HepG2 (cell line): ENCODE results near the gene PXMP2. TPM values are rescaled to one million over a fixed set of nuclear protein-coding genes. Genes with fewer than 3 reads are reported as not detected.
A peak's percentile ranks its signal among the peaks of the same experiment; 100 is the strongest.

Experiments
- AKAP8 ChIP-seq: sonication (generic); formaldehyde crosslinking; IDR thresholded peaks from 2 replicates; pipeline ENCODE4 v1.5.1; 2020; ENCODE audit warnings: mild to moderate bottlenecking, missing genetic modification reagents
- CCDC6 ChIP-seq: sonication (generic); formaldehyde crosslinking; IDR thresholded peaks from 2 replicates; pipeline ENCODE4 v1.8.1; 2022; ENCODE audit warnings: mild to moderate bottlenecking, missing genetic modification reagents, moderate library complexity
- HOMEZ ChIP-seq: IDR thresholded peaks from 2 replicates; pipeline ENCODE4 v1.6.1; 2016; ENCODE audit warnings: low read depth
- LCORL ChIP-seq, 2 experiments: fragments of 450-650 bp in 1 of 2; sonication (generic) in 1 of 2; formaldehyde crosslinking in 1 of 2; IDR thresholded peaks; 2 replicates each; pipeline versions ENCODE4 v1.5.0 to v1.6.1; 2017 to 2020; ENCODE audit warnings: antibody characterized with exemption in 1 of 2, missing genetic modification reagents in 1 of 2
- RBFOX2 ChIP-seq: fragments of 200-400 bp; formaldehyde crosslinking; IDR thresholded peaks from 2 replicates; pipeline ENCODE4 v1.6.1; 2017; ENCODE audit warnings: low read depth, mild to moderate bottlenecking, low read length
- TBX2 ChIP-seq: sonication (generic); formaldehyde crosslinking; IDR thresholded peaks from 2 replicates; pipeline ENCODE4 v1.5.0; 2020; ENCODE audit warnings: missing genetic modification reagents, mild to moderate bottlenecking, borderline replicate concordance
- U2AF1 ChIP-seq: fragments of 200-400 bp; formaldehyde crosslinking; optimal IDR thresholded peaks from 2 replicates; pipeline ENCODE3; 2017; ENCODE audit warnings: mild to moderate bottlenecking, low read depth, low read length
- ZNF282 ChIP-seq: fragments of 450-650 bp; IDR thresholded peaks from 2 replicates; pipeline ENCODE4 v1.6.1; 2018; ENCODE audit not compliant: partially characterized antibody
- ZNF747 ChIP-seq: sonication (generic); formaldehyde crosslinking; IDR thresholded peaks from 2 replicates; pipeline ENCODE4 v1.8.1; 2023; ENCODE audit warnings: missing genetic modification reagents, mild to moderate bottlenecking, borderline replicate concordance
- ZNF790 ChIP-seq: sonication (generic); formaldehyde crosslinking; IDR thresholded peaks from 2 replicates; pipeline ENCODE4 v1.8.0; 2022; ENCODE audit warnings: missing genetic modification reagents, mild to moderate bottlenecking, borderline replicate concordance
- polyA plus RNA-seq, 8 experiments: library from polyadenylated mRNA; depleted of rRNA in 3 of 8; stranded (reverse) in 7 of 8; unstranded in 1 of 8; fragments of >200 nt; fragmentation: Illumina TruSeq in 4 of 8; extraction: Trizol in 4 of 8; gene quantifications; 2 replicates each; pipeline versions ENCODE4 v1.2.1 to v1.2.3, GENCODE V29; 2011 to 2016; ENCODE audit warnings: low read depth in 4 of 8, missing spikeins in 1 of 8, mixed read lengths in 1 of 8; ENCODE audit not compliant: insufficient read depth in 1 of 8
- total RNA-seq, 5 experiments: library from RNA; depleted of rRNA; stranded (reverse); fragments of >200 nt; fragmentation: Illumina TruSeq; extraction: Trizol; gene quantifications; 2 replicates each; pipeline ENCODE4 v1.2.3, GENCODE V29; 2016; ENCODE audit warnings: low read depth in 1 of 5
- TF ChIP-seq, protein P1 (sequence below): sonication (generic); formaldehyde crosslinking; IDR thresholded peaks from 2 replicates; pipeline ENCODE4 v1.5.1; 2020; ENCODE audit warnings: missing genetic modification reagents, mild to moderate bottlenecking, borderline replicate concordance
- TF ChIP-seq, protein P2 (sequence below): sonication (generic); formaldehyde crosslinking; IDR thresholded peaks from 2 replicates; pipeline ENCODE4 v1.5.0; 2020; ENCODE audit warnings: mild to moderate bottlenecking, missing genetic modification reagents, moderate library complexity
- TF ChIP-seq, protein P3 (sequence below): sonication (generic); formaldehyde crosslinking; IDR thresholded peaks from 2 replicates; pipeline ENCODE4 v1.8.1; 2023; ENCODE audit warnings: mild to moderate bottlenecking, missing genetic modification reagents, borderline replicate concordance
- TF ChIP-seq, protein P4 (sequence below): sonication (generic); formaldehyde crosslinking; IDR thresholded peaks from 2 replicates; pipeline ENCODE4 v1.5.0; 2020; ENCODE audit warnings: mild to moderate bottlenecking, missing genetic modification reagents, borderline replicate concordance

Gene PXMP2
- total and polyA plus RNA-seq, 2 of the 13 experiments (the other 11 are each of a cell fraction or from before 2014, with no cell fraction given), result 25.5 to 42.9 TPM

GRCh38 chr12:132710405-132711079 lies 23.2 kb downstream of the PXMP2 start, which contains the start of gene PGAM5 (continued):
- TF ChIP-seq, protein P1, sequence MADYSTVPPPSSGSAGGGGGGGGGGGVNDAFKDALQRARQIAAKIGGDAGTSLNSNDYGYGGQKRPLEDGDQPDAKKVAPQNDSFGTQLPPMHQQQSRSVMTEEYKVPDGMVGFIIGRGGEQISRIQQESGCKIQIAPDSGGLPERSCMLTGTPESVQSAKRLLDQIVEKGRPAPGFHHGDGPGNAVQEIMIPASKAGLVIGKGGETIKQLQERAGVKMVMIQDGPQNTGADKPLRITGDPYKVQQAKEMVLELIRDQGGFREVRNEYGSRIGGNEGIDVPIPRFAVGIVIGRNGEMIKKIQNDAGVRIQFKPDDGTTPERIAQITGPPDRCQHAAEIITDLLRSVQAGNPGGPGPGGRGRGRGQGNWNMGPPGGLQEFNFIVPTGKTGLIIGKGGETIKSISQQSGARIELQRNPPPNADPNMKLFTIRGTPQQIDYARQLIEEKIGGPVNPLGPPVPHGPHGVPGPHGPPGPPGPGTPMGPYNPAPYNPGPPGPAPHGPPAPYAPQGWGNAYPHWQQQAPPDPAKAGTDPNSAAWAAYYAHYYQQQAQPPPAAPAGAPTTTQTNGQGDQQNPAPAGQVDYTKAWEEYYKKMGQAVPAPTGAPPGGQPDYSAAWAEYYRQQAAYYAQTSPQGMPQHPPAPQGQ (CRISPR knock-in tag), result no peak
- TF ChIP-seq RBFOX2 (peak; percentile 94), U2AF1 (no peak), ZNF282 (no peak), HOMEZ (CRISPR knock-in tag) (no peak), LCORL (IDR thresholded peaks at IDR 0.05) (no peak), LCORL (CRISPR knock-in tag; IDR thresholded peaks at IDR 0.05) (no peak), ZNF747 (CRISPR knock-in tag) (peak; percentile 42; the same call in 1 of the 2 replicates), ZNF790 (peak; percentile 68; the same call in 1 of the 2 replicates), CCDC6 (CRISPR knock-in tag) (no peak), AKAP8 (CRISPR knock-in tag) (peak; percentile 79; the same call in 1 of the 2 replicates), TBX2 (CRISPR knock-in tag) (peak; percentile 75)
- TF ChIP-seq, protein P2, sequence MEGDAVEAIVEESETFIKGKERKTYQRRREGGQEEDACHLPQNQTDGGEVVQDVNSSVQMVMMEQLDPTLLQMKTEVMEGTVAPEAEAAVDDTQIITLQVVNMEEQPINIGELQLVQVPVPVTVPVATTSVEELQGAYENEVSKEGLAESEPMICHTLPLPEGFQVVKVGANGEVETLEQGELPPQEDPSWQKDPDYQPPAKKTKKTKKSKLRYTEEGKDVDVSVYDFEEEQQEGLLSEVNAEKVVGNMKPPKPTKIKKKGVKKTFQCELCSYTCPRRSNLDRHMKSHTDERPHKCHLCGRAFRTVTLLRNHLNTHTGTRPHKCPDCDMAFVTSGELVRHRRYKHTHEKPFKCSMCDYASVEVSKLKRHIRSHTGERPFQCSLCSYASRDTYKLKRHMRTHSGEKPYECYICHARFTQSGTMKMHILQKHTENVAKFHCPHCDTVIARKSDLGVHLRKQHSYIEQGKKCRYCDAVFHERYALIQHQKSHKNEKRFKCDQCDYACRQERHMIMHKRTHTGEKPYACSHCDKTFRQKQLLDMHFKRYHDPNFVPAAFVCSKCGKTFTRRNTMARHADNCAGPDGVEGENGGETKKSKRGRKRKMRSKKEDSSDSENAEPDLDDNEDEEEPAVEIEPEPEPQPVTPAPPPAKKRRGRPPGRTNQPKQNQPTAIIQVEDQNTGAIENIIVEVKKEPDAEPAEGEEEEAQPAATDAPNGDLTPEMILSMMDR (CRISPR knock-in tag), result no peak
- TF ChIP-seq, protein P3, sequence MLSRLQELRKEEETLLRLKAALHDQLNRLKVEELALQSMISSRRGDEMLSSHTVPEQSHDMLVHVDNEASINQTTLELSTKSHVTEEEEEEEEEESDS (CRISPR knock-in tag), result peak; percentile 85; the same call in 1 of the 2 replicates
- TF ChIP-seq, protein P4, sequence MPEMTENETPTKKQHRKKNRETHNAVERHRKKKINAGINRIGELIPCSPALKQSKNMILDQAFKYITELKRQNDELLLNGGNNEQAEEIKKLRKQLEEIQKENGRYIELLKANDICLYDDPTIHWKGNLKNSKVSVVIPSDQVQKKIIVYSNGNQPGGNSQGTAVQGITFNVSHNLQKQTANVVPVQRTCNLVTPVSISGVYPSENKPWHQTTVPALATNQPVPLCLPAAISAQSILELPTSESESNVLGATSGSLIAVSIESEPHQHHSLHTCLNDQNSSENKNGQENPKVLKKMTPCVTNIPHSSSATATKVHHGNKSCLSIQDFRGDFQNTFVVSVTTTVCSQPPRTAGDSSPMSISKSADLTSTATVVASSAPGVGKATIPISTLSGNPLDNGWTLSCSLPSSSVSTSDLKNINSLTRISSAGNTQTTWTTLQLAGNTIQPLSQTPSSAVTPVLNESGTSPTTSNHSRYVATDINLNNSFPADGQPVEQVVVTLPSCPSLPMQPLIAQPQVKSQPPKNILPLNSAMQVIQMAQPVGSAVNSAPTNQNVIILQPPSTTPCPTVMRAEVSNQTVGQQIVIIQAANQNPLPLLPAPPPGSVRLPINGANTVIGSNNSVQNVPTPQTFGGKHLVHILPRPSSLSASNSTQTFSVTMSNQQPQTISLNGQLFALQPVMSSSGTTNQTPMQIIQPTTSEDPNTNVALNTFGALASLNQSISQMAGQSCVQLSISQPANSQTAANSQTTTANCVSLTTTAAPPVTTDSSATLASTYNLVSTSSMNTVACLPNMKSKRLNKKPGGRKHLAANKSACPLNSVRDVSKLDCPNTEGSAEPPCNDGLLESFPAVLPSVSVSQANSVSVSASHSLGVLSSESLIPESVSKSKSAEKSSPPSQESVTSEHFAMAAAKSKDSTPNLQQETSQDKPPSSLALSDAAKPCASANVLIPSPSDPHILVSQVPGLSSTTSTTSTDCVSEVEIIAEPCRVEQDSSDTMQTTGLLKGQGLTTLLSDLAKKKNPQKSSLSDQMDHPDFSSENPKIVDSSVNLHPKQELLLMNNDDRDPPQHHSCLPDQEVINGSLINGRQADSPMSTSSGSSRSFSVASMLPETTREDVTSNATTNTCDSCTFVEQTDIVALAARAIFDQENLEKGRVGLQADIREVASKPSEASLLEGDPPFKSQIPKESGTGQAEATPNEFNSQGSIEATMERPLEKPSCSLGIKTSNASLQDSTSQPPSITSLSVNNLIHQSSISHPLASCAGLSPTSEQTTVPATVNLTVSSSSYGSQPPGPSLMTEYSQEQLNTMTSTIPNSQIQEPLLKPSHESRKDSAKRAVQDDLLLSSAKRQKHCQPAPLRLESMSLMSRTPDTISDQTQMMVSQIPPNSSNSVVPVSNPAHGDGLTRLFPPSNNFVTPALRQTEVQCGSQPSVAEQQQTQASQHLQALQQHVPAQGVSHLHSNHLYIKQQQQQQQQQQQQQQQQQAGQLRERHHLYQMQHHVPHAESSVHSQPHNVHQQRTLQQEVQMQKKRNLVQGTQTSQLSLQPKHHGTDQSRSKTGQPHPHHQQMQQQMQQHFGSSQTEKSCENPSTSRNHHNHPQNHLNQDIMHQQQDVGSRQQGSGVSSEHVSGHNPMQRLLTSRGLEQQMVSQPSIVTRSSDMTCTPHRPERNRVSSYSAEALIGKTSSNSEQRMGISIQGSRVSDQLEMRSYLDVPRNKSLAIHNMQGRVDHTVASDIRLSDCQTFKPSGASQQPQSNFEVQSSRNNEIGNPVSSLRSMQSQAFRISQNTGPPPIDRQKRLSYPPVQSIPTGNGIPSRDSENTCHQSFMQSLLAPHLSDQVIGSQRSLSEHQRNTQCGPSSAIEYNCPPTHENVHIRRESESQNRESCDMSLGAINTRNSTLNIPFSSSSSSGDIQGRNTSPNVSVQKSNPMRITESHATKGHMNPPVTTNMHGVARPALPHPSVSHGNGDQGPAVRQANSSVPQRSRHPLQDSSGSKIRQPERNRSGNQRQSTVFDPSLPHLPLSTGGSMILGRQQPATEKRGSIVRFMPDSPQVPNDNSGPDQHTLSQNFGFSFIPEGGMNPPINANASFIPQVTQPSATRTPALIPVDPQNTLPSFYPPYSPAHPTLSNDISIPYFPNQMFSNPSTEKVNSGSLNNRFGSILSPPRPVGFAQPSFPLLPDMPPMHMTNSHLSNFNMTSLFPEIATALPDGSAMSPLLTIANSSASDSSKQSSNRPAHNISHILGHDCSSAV (CRISPR knock-in tag), result no peak
